ENCODE measurements around the gene FARS2.

Gene FARS2

GRCh38 chr6:5427586-5427985, 166.3 kb downstream of the FARS2 start:
- TF ChIP-seq, protein P1, sequence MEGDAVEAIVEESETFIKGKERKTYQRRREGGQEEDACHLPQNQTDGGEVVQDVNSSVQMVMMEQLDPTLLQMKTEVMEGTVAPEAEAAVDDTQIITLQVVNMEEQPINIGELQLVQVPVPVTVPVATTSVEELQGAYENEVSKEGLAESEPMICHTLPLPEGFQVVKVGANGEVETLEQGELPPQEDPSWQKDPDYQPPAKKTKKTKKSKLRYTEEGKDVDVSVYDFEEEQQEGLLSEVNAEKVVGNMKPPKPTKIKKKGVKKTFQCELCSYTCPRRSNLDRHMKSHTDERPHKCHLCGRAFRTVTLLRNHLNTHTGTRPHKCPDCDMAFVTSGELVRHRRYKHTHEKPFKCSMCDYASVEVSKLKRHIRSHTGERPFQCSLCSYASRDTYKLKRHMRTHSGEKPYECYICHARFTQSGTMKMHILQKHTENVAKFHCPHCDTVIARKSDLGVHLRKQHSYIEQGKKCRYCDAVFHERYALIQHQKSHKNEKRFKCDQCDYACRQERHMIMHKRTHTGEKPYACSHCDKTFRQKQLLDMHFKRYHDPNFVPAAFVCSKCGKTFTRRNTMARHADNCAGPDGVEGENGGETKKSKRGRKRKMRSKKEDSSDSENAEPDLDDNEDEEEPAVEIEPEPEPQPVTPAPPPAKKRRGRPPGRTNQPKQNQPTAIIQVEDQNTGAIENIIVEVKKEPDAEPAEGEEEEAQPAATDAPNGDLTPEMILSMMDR (IDR thresholded peaks at IDR 0.05), result no peak
- no peak overlapping the region for H3K27ac ChIP-seq
- H3K4me3 ChIP-seq, result no peak overlapping the region
- no peak for DNase-seq (ENCODE audit: low spot score)

- no peak for DNase-seq (ENCODE audit: low spot score)
- H3K4me3 ChIP-seq, result no peak overlapping the region
- H3K27ac ChIP-seq, result no peak overlapping the region
- TF ChIP-seq, protein P1 (IDR thresholded peaks at IDR 0.05), result no peak
Observed at GRCh38 chr6:5433324-5433723, 172.0 kb downstream of the FARS2 start.

DNA sequence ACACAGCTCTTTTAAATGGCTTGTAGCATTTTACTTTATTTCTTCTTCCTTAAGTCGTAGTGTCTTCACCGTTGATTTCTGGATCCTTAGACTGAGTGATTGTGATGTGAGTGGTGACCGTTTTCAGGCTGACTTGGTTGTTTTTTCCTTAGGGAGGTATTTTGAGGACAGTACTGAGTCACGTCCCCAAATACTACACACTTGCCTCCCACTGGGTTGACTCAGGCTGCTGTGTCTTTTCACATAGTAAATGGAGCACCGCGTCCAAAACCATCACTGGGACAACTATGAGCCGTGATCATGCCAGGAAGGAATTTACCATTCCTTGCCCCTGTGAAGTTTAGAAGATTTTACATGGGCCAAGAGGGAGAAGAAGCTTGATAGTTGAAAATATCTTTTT, 174.1 kb downstream of the FARS2 start:
- Histone ChIP-seq H3K4me3 (no peak overlapping the region), H3K27ac (no peak overlapping the region)
- TF ChIP-seq, protein P1 (IDR thresholded peaks at IDR 0.05), result no peak
- DNase-seq (ENCODE audit: low spot score), result no peak

- TF ChIP-seq, protein P1 (IDR thresholded peaks at IDR 0.05), result no peak
- no peak overlapping the region for H3K27ac ChIP-seq
- H3K4me3 ChIP-seq, result no peak overlapping the region
- no peak for DNase-seq (ENCODE audit: low spot score)
Observed at GRCh38 chr6:5438922-5439584, 177.7 kb downstream of the FARS2 start.

GRCh38 chr6:5439749-5440148, 178.4 kb downstream of the FARS2 start:
- TF ChIP-seq, protein P1 (IDR thresholded peaks at IDR 0.05), result no peak
- H3K4me3 ChIP-seq, result no peak overlapping the region
- no peak overlapping the region for H3K27ac ChIP-seq
- no peak for DNase-seq (ENCODE audit: low spot score)

GRCh38 chr6:5442319-5442718, 181.0 kb downstream of the FARS2 start:
- no peak for DNase-seq (ENCODE audit: low spot score)
- TF ChIP-seq, protein P1 (IDR thresholded peaks at IDR 0.05), result no peak
- H3K27ac ChIP-seq, result no peak overlapping the region
- no peak overlapping the region for H3K4me3 ChIP-seq

GRCh38 chr6:5442916-5443315, 181.6 kb downstream of the FARS2 start:
- DNase-seq (ENCODE audit: low spot score), result no peak
- H3K27ac ChIP-seq, result no peak overlapping the region
- TF ChIP-seq, protein P1 (IDR thresholded peaks at IDR 0.05), result no peak
- no peak overlapping the region for H3K4me3 ChIP-seq

Measured in coronary artery (tissue), 2 donors.